GM18909 (cell line): Measurements from ENCODE around the gene PLG.
"Not testable (repeated sequence)": the region's sequence is repeated elsewhere in the genome, so short reads cannot be mapped to it uniquely, and the experiment has no call there.

ENCODE experiments used
- ATAC-seq: cut with Tn5 transposase; IDR thresholded peaks from one replicate; pipeline ENCODE4 v1.9.1; 2021; ENCODE audit warnings: mild to moderate bottlenecking; ENCODE audit not compliant: unreplicated experiment, poor library complexity

PLG gene

GRCh38 chr6:160701918-160702680 lies at the start of gene PLG:
TSS of gene PLG (plus strand) at chr6:160702244. CDS start at chr6:160702305, 61 bp downstream.
- not testable (repeated sequence) for ATAC-seq

GRCh38 chr6:160659562-160659961 lies 42.5 kb upstream of the PLG start:
- no peak for ATAC-seq

- ATAC-seq: no peak
Observed at GRCh38 chr6:160661216-160661615, 40.8 kb upstream of the PLG start.

GRCh38 chr6:160662429-160662828 lies 39.6 kb upstream of the PLG start:
- ATAC-seq: no peak

- ATAC-seq: no peak
Observed at GRCh38 chr6:160662842-160663241, 39.2 kb upstream of the PLG start.

GRCh38 chr6:160664198-160664597 lies 37.8 kb upstream of the PLG start, which contains the start of gene LPA:
TSS of gene LPA (minus strand) at chr6:160664275. CDS start at chr6:160664214, 61 bp downstream.
- ATAC-seq: not testable (repeated sequence)

- peak; percentile 91 for ATAC-seq
Observed at GRCh38 chr6:160667639-160668481, 34.2 kb upstream of the PLG start.

GRCh38 chr6:160668589-160668988 lies 33.5 kb upstream of the PLG start:
- ATAC-seq: no peak

- ATAC-seq: not testable (repeated sequence)
Observed at GRCh38 chr6:160676418-160676817, 25.6 kb upstream of the PLG start.

GRCh38 chr6:160678230-160678629 lies 23.8 kb upstream of the PLG start:
- ATAC-seq: no peak

- no peak for ATAC-seq
Observed at GRCh38 chr6:160678744-160679401, 23.2 kb upstream of the PLG start.

- no peak for ATAC-seq
Observed at GRCh38 chr6:160679402-160679769, 22.7 kb upstream of the PLG start.

- not testable (repeated sequence) for ATAC-seq
Observed at GRCh38 chr6:160685101-160685761, 16.8 kb upstream of the PLG start.

GRCh38 chr6:160685762-160686450 lies 16.1 kb upstream of the PLG start:
- no peak for ATAC-seq

- no peak for ATAC-seq
Observed at GRCh38 chr6:160690458-160690857, 11.6 kb upstream of the PLG start.

- no peak for ATAC-seq
Observed at GRCh38 chr6:160691617-160692016, 10.4 kb upstream of the PLG start.

GRCh38 chr6:160692369-160692959 lies 9.6 kb upstream of the PLG start:
- no peak for ATAC-seq

GRCh38 chr6:160695025-160695424 lies 7.0 kb upstream of the PLG start:
- ATAC-seq: not testable (repeated sequence)

- ATAC-seq: not testable (repeated sequence)
Observed at GRCh38 chr6:160695622-160696021, 6.4 kb upstream of the PLG start.
